ENCODE results near the gene BRSK2.

DNA sequence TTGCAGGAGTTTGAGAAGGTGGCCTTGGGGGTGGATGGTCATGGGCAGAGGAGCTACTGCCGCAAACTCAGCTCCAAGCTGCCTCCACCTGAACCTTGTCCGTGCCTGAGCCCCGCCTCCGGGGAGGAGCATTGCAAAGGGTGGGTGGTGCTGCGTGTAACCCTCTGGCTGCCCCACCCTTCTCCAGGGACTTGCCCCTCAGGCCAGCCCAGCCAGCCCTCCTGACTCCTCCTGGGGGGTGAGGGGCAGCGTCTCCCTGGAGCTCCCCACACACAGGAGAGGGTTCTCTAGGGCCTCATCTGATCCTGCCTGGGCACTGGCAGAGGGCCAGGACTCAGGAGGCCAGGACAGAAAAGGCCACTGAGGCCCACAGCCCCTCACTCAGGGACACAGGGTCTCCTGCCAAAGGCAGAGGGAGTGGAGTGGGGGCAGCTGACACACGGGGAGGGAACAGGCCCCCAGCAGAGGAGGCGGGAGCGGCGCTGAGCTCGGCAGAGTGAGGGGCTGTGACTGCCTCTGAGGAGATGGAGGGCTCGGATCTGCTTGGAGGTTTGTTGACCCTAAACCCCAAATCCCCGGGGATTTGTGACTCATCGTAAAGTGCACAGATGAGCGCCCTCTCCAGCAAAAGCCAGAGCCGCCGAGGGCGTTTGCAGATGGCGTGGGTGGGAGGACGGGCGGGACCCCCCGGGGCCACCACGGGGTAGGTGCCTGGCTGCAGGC is 12.8 kb downstream of the BRSK2 start:
- TF ChIP-seq BHLHE40 (IDR thresholded peaks at IDR 0.05; ENCODE audit: borderline replicate concordance) (no peak), SP1 (IDR thresholded peaks at IDR 0.05) (no peak), LEF1 (IDR thresholded peaks at IDR 0.05; ENCODE audit: borderline replicate concordance) (no peak), ZNF384 (IDR thresholded peaks at IDR 0.05) (no peak), CTBP1 (IDR thresholded peaks at IDR 0.05; ENCODE audit: borderline replicate concordance) (no peak), SUZ12 (IDR thresholded peaks at IDR 0.05) (no peak), PKNOX1 (IDR thresholded peaks at IDR 0.05) (no peak), FOXA1 (IDR thresholded peaks at IDR 0.05) (no peak), ELF4 (IDR thresholded peaks at IDR 0.05) (no peak), NFRKB (IDR thresholded peaks at IDR 0.05) (no peak), FOXM1 (IDR thresholded peaks at IDR 0.05; ENCODE audit: borderline replicate concordance) (no peak), HDGF (IDR thresholded peaks at IDR 0.05; ENCODE audit: borderline replicate concordance) (no peak), ARNT (IDR thresholded peaks at IDR 0.05) (no peak)
